ENCODE measurements around the gene ZBTB17. TPM values are rescaled to one million over a fixed set of nuclear protein-coding genes. Genes with fewer than 3 reads are reported as not detected.
"Not testable (repeated sequence)": the region's sequence is repeated elsewhere in the genome, so short reads cannot be mapped to it uniquely, and the experiment has no call there.

Gene ZBTB17
- total and polyA plus RNA-seq, 9 of the 15 experiments (the other 6 are each of a cell fraction or from before 2014, with no cell fraction given), result 1.1 to 53.4 (median 29.6) TPM

DNA sequence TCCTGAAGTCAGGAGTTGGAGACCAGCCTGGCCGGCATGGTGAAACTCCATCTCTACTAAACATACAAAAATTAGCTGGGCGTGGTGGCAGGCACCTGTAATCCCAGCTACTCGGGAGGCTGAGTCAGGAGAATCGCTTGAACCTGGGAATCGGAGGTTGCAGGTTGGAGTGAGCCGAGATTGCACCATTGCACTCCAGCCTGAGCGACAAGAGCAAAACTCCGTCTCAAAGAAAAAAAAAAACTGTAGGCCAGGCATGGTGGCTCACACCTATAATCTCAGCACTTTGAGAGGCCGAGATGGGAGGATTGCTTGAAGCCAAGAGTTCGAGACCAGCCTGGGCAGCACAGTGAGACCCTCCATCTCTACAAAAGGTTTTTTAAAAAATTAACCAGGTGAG lies 25.4 kb upstream of the ZBTB17 start:
- peak; percentile 47 for TF ChIP-seq ZNF121 (CRISPR knock-in tag; conservative IDR thresholded peaks at IDR 0.05)
- FAIRE-seq; H3K9ac ChIP-seq (ENCODE audit: insufficient read depth in 1 of 2, low read depth in 2 of 2, low read length in 2 of 2); H3K4me3 ChIP-seq; CTCF ChIA-PET (ENCODE audit: low intra/inter-chr PET ratio); H4K20me1 ChIP-seq (replicated peaks; ENCODE audit: control insufficient read depth, insufficient read depth, low read length); H3K9me3 ChIP-seq (replicated peaks; ENCODE audit: control insufficient read depth, insufficient read depth, low read depth, low read length); BruUV-seq (replicated peaks); intact Hi-C loops (cut with micrococcal nuclease); H3K9me1 ChIP-seq (ENCODE audit: control insufficient read depth, insufficient read depth, low read length); H3K79me2 ChIP-seq (ENCODE audit: control insufficient read depth, insufficient read depth, low read length); H3K4me2 ChIP-seq (ENCODE audit: insufficient read depth, low read length); ATAC-seq; DNase-seq (ENCODE audit: extremely low read depth in 1 of 4, low spot score in 3 of 4); H3K4me1 ChIP-seq (replicated peaks in 1 of 2; ENCODE audit: control insufficient read depth in 2 of 2, insufficient read depth in 2 of 2, low read length in 2 of 2); H3K27ac ChIP-seq (ENCODE audit: extremely low read depth, low read depth, low read length); in situ Hi-C loops (cut with MboI); H3K36me3 ChIP-seq (ENCODE audit: control insufficient read depth, insufficient read depth, low read length); H2AFZ ChIP-seq (ENCODE audit: low read depth, low read length): not testable (repeated sequence)
- 28% methylated on average over 7 of the region's 10 CpGs for whole genome bisulfite sequencing (ENCODE audit: insufficient coverage, low coverage, missing lambda C conversion rate)
- POLR2A ChIA-PET, result interaction anchor here (1.0 to 1.6 kb wide), 2 partner anchors 13 to 165 kb away, joined by 3 to 6 read pairs; no protein-coding TSS in a partner anchor
- H3K27me3 ChIP-seq (ENCODE audit: control insufficient read depth in 2 of 2, insufficient read depth in 2 of 2, low read length in 2 of 2), result peaks cover 15 to 38% of the 10 kb centered on the region in 2 experiments; a peak in 3 of 5 replicates

DNA sequence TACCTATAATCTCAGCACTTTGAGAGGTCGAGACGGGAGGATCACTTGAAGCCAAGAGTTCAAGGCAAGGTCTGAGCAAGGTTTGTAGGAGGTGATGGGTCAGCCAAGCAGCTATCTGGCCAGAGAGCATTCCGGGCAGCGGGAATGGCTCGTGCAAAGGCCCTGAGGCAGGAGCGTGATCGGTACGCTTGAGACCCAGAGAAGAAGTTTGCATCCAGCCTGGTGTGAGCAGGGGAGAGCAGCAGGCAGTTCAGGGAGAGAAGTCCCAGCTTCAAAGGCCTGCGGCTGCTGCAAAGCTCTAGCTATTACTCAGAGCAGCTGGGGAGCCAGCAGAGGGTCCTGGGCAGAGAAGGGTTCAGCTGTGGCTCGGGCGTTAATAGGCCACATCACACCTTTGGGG lies 23.0 kb upstream of the ZBTB17 start:
- Histone ChIP-seq H3K79me2 (ENCODE audit: control insufficient read depth, insufficient read depth, low read length) (no peaks in the 10 kb centered on the region), H3K27me3 (ENCODE audit: control insufficient read depth in 2 of 2, insufficient read depth in 2 of 2, low read length in 2 of 2) (peaks cover 15 to 34% of the 10 kb centered on the region in 2 experiments; a peak in 3 of 5 replicates), H3K9me1 (ENCODE audit: control insufficient read depth, insufficient read depth, low read length) (no peaks in the 10 kb centered on the region), H3K27ac (ENCODE audit: extremely low read depth, low read depth, low read length) (no peak overlapping the region), H3K9me3 (replicated peaks; ENCODE audit: control insufficient read depth, insufficient read depth, low read depth, low read length) (no peaks in the 10 kb centered on the region), H2AFZ (ENCODE audit: low read depth, low read length) (no peak overlapping the region), H3K36me3 (ENCODE audit: control insufficient read depth, insufficient read depth, low read length) (no peaks in the 10 kb centered on the region), H3K4me1 (replicated peaks in 1 of 2; ENCODE audit: control insufficient read depth in 2 of 2, insufficient read depth in 2 of 2, low read length in 2 of 2) (peaks cover 0 to 9% of the 10 kb centered on the region in 2 experiments; a peak in 2 of 5 replicates), H3K9ac (ENCODE audit: insufficient read depth in 1 of 2, low read depth in 2 of 2, low read length in 2 of 2) (no peak overlapping the region; a peak in 1 of 4 replicates), H3K4me2 (ENCODE audit: insufficient read depth, low read length) (no peak overlapping the region), H4K20me1 (replicated peaks; ENCODE audit: control insufficient read depth, insufficient read depth, low read length) (no peaks in the 10 kb centered on the region), H3K4me3 (no peak overlapping the region)
- ChIA-PET POLR2A (interaction anchor here (0.5 to 1.1 kb wide), 3 partner anchors 70 to 203 kb away, joined by 3 to 4 read pairs (median 4); no protein-coding TSS in a partner anchor), CTCF (ENCODE audit: low intra/inter-chr PET ratio) (no interaction called here)
- intact Hi-C loops (cut with micrococcal nuclease) (no loop called here), in situ Hi-C loops (cut with MboI) (no loop called here)
- DNase-seq (ENCODE audit: extremely low read depth in 1 of 4, low spot score in 3 of 4) (no peak), ATAC-seq (no peak), FAIRE-seq (no peak)
- TF ChIP-seq PTBP1 (IDR thresholded peaks at IDR 0.05; ENCODE audit: low read depth, low read length), result 0 out of 2 replicates have a peak, but pooled peaks have one; percentile 56
- peak; percentile 33 for TF ChIP-seq RBM25 (IDR thresholded peaks at IDR 0.05; ENCODE audit: low read depth, low read length, severe bottlenecking)
- TF ChIP-seq, protein P1, sequence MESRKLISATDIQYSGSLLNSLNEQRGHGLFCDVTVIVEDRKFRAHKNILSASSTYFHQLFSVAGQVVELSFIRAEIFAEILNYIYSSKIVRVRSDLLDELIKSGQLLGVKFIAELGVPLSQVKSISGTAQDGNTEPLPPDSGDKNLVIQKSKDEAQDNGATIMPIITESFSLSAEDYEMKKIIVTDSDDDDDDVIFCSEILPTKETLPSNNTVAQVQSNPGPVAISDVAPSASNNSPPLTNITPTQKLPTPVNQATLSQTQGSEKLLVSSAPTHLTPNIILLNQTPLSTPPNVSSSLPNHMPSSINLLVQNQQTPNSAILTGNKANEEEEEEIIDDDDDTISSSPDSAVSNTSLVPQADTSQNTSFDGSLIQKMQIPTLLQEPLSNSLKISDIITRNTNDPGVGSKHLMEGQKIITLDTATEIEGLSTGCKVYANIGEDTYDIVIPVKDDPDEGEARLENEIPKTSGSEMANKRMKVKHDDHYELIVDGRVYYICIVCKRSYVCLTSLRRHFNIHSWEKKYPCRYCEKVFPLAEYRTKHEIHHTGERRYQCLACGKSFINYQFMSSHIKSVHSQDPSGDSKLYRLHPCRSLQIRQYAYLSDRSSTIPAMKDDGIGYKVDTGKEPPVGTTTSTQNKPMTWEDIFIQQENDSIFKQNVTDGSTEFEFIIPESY (CRISPR knock-in tag; IDR thresholded peaks at IDR 0.05), result no peak
- TF ChIP-seq BCOR (IDR thresholded peaks at IDR 0.05), result peak; percentile 44; the same call in 1 of the 2 replicates
- BruUV-seq (replicated peaks), result no TSS peak
- 18% methylated on average over 11 of the region's 11 CpGs for WGBS (ENCODE audit: insufficient coverage, low coverage, missing lambda C conversion rate)

Measured in K562 (cell line).